ENCODE measurements around the gene NUDT19. TPM values are rescaled to one million over a fixed set of nuclear protein-coding genes. Genes with fewer than 3 reads are reported as not detected.

Gene NUDT19
- total RNA-seq, 1 experiment from 2014 or later = 17.0 TPM

Other genes starting within 250 kb of the NUDT19 start
- 150 and 180 TPM in 2 replicates for gene PDCD5, start 110.6 kb upstream of the NUDT19 start, total RNA-seq (2014; rRNA removed)
- gene ANKRD27, start 16.6 kb upstream of the NUDT19 start, total RNA-seq (2014; rRNA removed) = 21.8 and 23.8 TPM in 2 replicates
- gene RGS9BP, start 16.0 kb upstream of the NUDT19 start, total RNA-seq (2014; rRNA removed) = 0.26 and 0.69 TPM in 2 replicates
- gene TDRD12, start 27.9 kb downstream of the NUDT19 start, total RNA-seq (2014; rRNA removed) = 0.52 and 0.71 TPM in 2 replicates
- gene SLC7A9, start 177.9 kb downstream of the NUDT19 start, total RNA-seq (2014; rRNA removed) = not detected in 2 replicates